GM12875 (cell line): ENCODE measurements around the gene TEC.

ENCODE experiments used
- H3K4me3 ChIP-seq: one replicate; pipeline ENCODE4 v1.5.1; 2011; ENCODE audit warnings: low read depth, low read length, control low read depth
- TF ChIP-seq, protein P1 (sequence below): IDR thresholded peaks from 2 replicates; pipeline ENCODE4 v1.5.1; 2011; ENCODE audit warnings: low read depth, mild to moderate bottlenecking, control low read depth, inconsistent platforms, low read length, moderate library complexity, borderline replicate concordance; ENCODE audit not compliant: insufficient read depth

TEC gene

DNA sequence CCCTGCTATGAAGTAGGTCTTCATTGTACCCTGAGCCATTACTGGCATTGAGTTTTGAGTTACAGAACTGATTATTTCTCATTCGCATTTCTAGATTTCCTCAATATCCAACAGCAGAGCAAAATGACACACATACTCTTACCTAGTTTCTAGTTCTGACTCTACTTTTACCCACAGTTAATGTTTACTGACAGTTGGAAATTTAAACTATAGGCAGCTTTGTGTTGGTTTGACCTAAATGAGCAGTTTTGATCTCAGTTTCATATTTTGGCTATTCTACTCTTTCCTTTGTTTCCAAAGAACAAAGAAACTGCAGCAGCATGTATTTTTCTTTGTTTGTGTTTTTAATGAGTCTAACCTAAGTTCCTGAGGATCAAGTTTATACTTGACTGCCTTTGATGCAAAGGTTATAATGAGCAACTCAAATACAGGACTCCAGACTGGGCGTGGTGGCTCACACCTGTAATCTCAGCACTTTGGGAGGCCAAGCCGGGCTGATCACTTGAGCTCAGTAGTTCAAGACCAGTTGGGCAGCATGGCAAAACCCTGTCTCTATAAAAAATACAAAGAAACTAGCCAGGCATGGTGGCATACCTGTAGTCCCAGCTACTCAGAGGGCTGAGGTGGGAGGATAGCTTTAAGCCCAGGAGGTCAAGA is 166.0 kb downstream of the TEC start:
- no peak overlapping the region for H3K4me3 ChIP-seq
- TF ChIP-seq, protein P1, sequence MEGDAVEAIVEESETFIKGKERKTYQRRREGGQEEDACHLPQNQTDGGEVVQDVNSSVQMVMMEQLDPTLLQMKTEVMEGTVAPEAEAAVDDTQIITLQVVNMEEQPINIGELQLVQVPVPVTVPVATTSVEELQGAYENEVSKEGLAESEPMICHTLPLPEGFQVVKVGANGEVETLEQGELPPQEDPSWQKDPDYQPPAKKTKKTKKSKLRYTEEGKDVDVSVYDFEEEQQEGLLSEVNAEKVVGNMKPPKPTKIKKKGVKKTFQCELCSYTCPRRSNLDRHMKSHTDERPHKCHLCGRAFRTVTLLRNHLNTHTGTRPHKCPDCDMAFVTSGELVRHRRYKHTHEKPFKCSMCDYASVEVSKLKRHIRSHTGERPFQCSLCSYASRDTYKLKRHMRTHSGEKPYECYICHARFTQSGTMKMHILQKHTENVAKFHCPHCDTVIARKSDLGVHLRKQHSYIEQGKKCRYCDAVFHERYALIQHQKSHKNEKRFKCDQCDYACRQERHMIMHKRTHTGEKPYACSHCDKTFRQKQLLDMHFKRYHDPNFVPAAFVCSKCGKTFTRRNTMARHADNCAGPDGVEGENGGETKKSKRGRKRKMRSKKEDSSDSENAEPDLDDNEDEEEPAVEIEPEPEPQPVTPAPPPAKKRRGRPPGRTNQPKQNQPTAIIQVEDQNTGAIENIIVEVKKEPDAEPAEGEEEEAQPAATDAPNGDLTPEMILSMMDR = no peak

DNA sequence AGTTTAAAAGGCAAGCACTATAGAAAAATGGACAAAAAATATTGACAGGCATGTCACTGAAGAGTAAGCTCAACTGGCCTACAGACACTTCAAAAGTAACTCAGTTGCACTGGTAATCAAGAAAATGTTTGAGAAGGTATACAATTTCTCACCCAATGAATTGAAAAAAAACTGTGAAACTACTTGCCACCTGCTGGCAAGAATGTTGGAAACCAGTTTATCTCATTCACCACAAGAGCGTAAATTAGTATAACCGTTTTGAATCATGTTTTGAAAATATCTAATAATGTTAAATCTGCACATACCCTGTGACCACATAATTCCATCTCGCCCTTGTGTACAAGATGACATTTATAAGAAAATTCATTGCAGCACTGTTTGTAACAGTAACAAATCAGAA is 167.3 kb downstream of the TEC start:
- TF ChIP-seq, protein P1 = no peak
- no peak overlapping the region for H3K4me3 ChIP-seq

GRCh38 chr4:48100256-48100655 is 169.4 kb downstream of the TEC start:
- TF ChIP-seq, protein P1 = no peak
- no peak overlapping the region for H3K4me3 ChIP-seq

GRCh38 chr4:48095441-48095840 is 174.2 kb downstream of the TEC start:
- H3K4me3 ChIP-seq = no peak overlapping the region
- TF ChIP-seq, protein P1 = no peak

GRCh38 chr4:48093991-48094416 is 175.6 kb downstream of the TEC start:
- no peak overlapping the region for H3K4me3 ChIP-seq
- TF ChIP-seq, protein P1 = no peak

DNA sequence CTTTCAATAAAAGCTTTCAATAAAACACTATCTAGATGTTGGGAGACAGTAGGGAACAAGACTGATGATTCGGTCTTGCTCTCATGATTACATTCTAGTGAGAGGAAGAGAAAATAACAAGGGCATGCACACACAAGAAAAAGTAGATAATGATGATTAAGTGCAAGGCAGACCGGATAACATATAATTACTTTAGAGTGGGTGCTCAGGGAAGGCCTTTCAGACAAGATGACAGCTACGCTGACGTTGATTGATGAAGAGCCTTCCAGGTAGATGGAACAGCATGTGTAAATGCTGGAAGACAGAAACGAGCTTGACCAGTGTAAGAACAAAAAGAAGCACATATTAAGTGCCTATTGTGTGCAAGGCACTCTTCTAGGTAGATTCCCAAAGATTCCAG is 179.0 kb downstream of the TEC start:
- no peak overlapping the region for H3K4me3 ChIP-seq
- TF ChIP-seq, protein P1 = no peak

- TF ChIP-seq, protein P1 = no peak
- H3K4me3 ChIP-seq = no peak overlapping the region
Observed at GRCh38 chr4:48085821-48086589, 183.6 kb downstream of the TEC start.
